Measurements from ENCODE around the gene ZFP14. TPM values are rescaled to one million over a fixed set of nuclear protein-coding genes. Genes with fewer than 3 reads are reported as not detected.

ZFP14 gene
- total RNA-seq, 1 donor from 2014 or later = 25.1 TPM

DNA sequence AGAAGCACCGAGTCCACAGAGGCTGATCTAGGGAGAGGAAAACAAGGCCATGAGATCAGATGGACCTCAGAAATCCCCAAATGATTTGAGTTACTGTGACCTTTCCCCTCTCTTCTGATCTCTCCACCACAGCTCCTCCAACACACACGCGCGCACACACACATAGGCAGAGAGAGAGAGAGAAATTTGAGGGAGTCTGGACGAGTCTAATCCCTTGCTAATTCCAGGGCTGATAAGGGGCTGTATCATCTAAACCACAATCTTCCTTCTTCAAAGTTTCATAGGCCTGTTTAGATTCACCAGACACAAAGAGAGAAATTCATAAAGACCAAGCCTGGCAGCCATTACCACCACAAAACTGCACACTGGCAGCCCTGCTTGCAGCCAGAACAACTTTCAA lies 30.8 kb upstream of the ZFP14 start:
- Mint-ChIP-seq H3K4me3 (no peak overlapping the region), H3K27ac (no peak overlapping the region), H3K36me3 (peaks cover 68% of the 10 kb centered on the region), H3K4me1 (no peaks in the 10 kb centered on the region), H3K27me3 (ENCODE audit: insufficient read depth, low read depth) (no peaks in the 10 kb centered on the region), H3K9me3 (peaks cover 70% of the 10 kb centered on the region)
- Histone ChIP-seq H3K9me3 (ENCODE audit: low read depth) (no peaks in the 10 kb centered on the region), H3K4me2 (no peak overlapping the region), H3K36me3 (peaks cover 37% of the 10 kb centered on the region), H3K4me1 (no peaks in the 10 kb centered on the region), H2AFZ (replicated peaks) (no peak overlapping the region), H3F3A (ENCODE audit: low read depth) (no peaks in the 10 kb centered on the region), H3K27ac (no peak overlapping the region), H3K9ac (no peak overlapping the region), H4K20me1 (ENCODE audit: low read depth) (no peaks in the 10 kb centered on the region), H3K79me2 (ENCODE audit: low read depth) (peaks cover 65% of the 10 kb centered on the region), H3K4me3 (no peak overlapping the region), H3K27me3 (no peaks in the 10 kb centered on the region)
- no peak for DNase-seq (ENCODE audit: low spot score)
- TF ChIP-seq, protein P1, sequence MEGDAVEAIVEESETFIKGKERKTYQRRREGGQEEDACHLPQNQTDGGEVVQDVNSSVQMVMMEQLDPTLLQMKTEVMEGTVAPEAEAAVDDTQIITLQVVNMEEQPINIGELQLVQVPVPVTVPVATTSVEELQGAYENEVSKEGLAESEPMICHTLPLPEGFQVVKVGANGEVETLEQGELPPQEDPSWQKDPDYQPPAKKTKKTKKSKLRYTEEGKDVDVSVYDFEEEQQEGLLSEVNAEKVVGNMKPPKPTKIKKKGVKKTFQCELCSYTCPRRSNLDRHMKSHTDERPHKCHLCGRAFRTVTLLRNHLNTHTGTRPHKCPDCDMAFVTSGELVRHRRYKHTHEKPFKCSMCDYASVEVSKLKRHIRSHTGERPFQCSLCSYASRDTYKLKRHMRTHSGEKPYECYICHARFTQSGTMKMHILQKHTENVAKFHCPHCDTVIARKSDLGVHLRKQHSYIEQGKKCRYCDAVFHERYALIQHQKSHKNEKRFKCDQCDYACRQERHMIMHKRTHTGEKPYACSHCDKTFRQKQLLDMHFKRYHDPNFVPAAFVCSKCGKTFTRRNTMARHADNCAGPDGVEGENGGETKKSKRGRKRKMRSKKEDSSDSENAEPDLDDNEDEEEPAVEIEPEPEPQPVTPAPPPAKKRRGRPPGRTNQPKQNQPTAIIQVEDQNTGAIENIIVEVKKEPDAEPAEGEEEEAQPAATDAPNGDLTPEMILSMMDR (IDR thresholded peaks at IDR 0.05) = no peak
- TF ChIP-seq EZH2phosphoT487 (IDR thresholded peaks at IDR 0.05) (no peak), EZH2 (IDR thresholded peaks at IDR 0.05) (no peak)

DNA sequence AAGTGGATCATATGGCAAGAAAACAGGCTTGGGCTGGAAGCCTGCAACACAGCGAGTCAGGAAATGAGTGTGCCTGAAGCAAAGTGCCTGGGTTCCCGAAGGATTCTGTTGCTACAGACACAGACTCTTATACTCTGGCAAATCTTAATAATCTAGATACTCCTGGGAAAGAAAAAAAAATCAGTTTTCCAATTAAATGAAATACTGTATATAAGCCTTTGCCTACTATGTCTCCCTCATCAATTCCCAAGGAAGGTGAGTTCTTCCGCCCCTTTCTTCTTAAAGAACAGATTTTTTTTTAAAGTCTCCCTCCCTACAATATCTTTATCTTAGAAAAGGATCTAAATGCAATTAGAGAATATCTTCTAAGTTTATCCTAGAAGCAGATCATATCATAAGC lies 29.1 kb upstream of the ZFP14 start:
- H3K4me1 ChIP-seq = no peaks in the 10 kb centered on the region
- no peaks in the 10 kb centered on the region for H3K27me3 ChIP-seq
- Mint-ChIP-seq H3K9me3 (peaks cover 69% of the 10 kb centered on the region), H3K27ac (no peak overlapping the region), H3K4me1 (no peaks in the 10 kb centered on the region), H3K4me3 (no peak overlapping the region), H3K27me3 (ENCODE audit: insufficient read depth, low read depth) (no peaks in the 10 kb centered on the region), H3K36me3 (peaks cover 74% of the 10 kb centered on the region)
- H3K9me3 ChIP-seq (ENCODE audit: low read depth) = no peaks in the 10 kb centered on the region
- H3F3A ChIP-seq (ENCODE audit: low read depth) = no peaks in the 10 kb centered on the region
- H3K36me3 ChIP-seq = peaks cover 32% of the 10 kb centered on the region
- DNase-seq (ENCODE audit: low spot score) = no peak
- H3K27ac ChIP-seq = no peak overlapping the region
- no peak for TF ChIP-seq EZH2phosphoT487 (IDR thresholded peaks at IDR 0.05)
- TF ChIP-seq EZH2 (IDR thresholded peaks at IDR 0.05) = no peak
- TF ChIP-seq, protein P1 (IDR thresholded peaks at IDR 0.05) = no peak
- H3K4me3 ChIP-seq = no peak overlapping the region
- no peaks in the 10 kb centered on the region for H4K20me1 ChIP-seq (ENCODE audit: low read depth)
- no peak overlapping the region for H3K9ac ChIP-seq
- no peak overlapping the region for H3K4me2 ChIP-seq
- H2AFZ ChIP-seq (replicated peaks) = no peak overlapping the region
- H3K79me2 ChIP-seq (ENCODE audit: low read depth) = peaks cover 47% of the 10 kb centered on the region

DNA sequence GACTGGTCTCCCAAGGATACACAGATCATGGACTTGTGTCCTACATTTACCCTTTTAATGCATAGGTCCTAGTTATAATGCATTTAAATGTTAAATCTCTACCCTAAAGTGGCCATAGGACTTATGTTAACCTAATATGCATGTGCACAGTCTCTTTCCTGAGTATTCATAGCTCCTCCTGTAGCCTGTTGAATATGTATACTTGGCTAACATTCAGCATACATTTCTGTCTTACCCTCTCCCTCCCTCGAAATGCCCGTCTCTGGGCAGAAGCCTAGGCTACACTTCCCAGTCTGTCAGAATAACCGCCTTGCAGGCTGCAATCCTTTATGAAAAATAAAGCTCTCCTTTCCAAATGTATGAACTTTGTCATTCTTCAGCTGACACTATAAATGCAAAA lies 25.5 kb upstream of the ZFP14 start:
- no peaks in the 10 kb centered on the region for H3K9me3 ChIP-seq (ENCODE audit: low read depth)
- H3K36me3 ChIP-seq = peaks cover 40% of the 10 kb centered on the region
- DNase-seq (ENCODE audit: low spot score) = no peak
- Mint-ChIP-seq H3K4me1 (no peaks in the 10 kb centered on the region), H3K36me3 (peaks cover 75% of the 10 kb centered on the region), H3K27ac (no peak overlapping the region), H3K4me3 (no peak overlapping the region), H3K27me3 (ENCODE audit: insufficient read depth, low read depth) (no peaks in the 10 kb centered on the region), H3K9me3 (peaks cover 63% of the 10 kb centered on the region)
- peaks cover 11% of the 10 kb centered on the region for H3K79me2 ChIP-seq (ENCODE audit: low read depth)
- H3K4me2 ChIP-seq = no peak overlapping the region
- no peaks in the 10 kb centered on the region for H3F3A ChIP-seq (ENCODE audit: low read depth)
- no peak overlapping the region for H2AFZ ChIP-seq (replicated peaks)
- H3K9ac ChIP-seq = no peak overlapping the region
- H3K4me3 ChIP-seq = no peak overlapping the region
- no peak overlapping the region for H3K27ac ChIP-seq
- no peak for TF ChIP-seq EZH2 (IDR thresholded peaks at IDR 0.05)
- TF ChIP-seq, protein P1 (IDR thresholded peaks at IDR 0.05) = no peak
- TF ChIP-seq EZH2phosphoT487 (IDR thresholded peaks at IDR 0.05) = no peak
- no peaks in the 10 kb centered on the region for H4K20me1 ChIP-seq (ENCODE audit: low read depth)
- no peaks in the 10 kb centered on the region for H3K27me3 ChIP-seq
- no peaks in the 10 kb centered on the region for H3K4me1 ChIP-seq

Measured in neural progenitor cell (in vitro differentiated cells).